HuH-7.5 (cell line): ENCODE results near the gene CERCAM.
"Not testable (repeated sequence)": the region's sequence is repeated elsewhere in the genome, so short reads cannot be mapped to it uniquely, and the experiment has no call there.

ENCODE experiments used
- DNase-seq: peaks from one replicate; pipeline ENCODE4 v3.0.0; 2011; ENCODE audit warnings: low spot score

Gene CERCAM

GRCh38 chr9:128393145-128393775 is 27.4 kb upstream of the CERCAM start:
- DNase-seq: no peak

GRCh38 chr9:128393970-128394369 is 26.7 kb upstream of the CERCAM start:
- no peak for DNase-seq

GRCh38 chr9:128394379-128395168 is 26.1 kb upstream of the CERCAM start:
- DNase-seq: no peak

- no peak for DNase-seq
These were observed 23.6 kb upstream of the CERCAM start for GRCh38 chr9:128396970-128397613.

GRCh38 chr9:128397831-128398230 is 22.8 kb upstream of the CERCAM start:
- no peak for DNase-seq

GRCh38 chr9:128399861-128400260 is 20.8 kb upstream of the CERCAM start:
- DNase-seq: no peak

GRCh38 chr9:128404560-128404959 is 16.1 kb upstream of the CERCAM start:
- no peak for DNase-seq

GRCh38 chr9:128405077-128405779 is 15.4 kb upstream of the CERCAM start:
- DNase-seq: no peak

- no peak for DNase-seq
These were observed 14.9 kb upstream of the CERCAM start for GRCh38 chr9:128405780-128406171.

- no peak for DNase-seq
These were observed 13.7 kb upstream of the CERCAM start for GRCh38 chr9:128406848-128407391.

GRCh38 chr9:128408963-128409431 is 11.7 kb upstream of the CERCAM start:
- no peak for DNase-seq

- no peak for DNase-seq
These were observed 11.2 kb upstream of the CERCAM start for GRCh38 chr9:128409450-128409849.

GRCh38 chr9:128409978-128410377 is 10.7 kb upstream of the CERCAM start:
- peak; percentile 56 for DNase-seq

- DNase-seq: no peak
These were observed 9.1 kb upstream of the CERCAM start for GRCh38 chr9:128411364-128412119.

- DNase-seq: peak; percentile 54
These were observed 8.4 kb upstream of the CERCAM start for GRCh38 chr9:128412120-128412790.

- DNase-seq: not testable (repeated sequence)
These were observed 6.9 kb upstream of the CERCAM start for GRCh38 chr9:128413728-128414127.

- peak; percentile 62 for DNase-seq
These were observed 6.2 kb upstream of the CERCAM start for GRCh38 chr9:128414461-128414860.

- DNase-seq: no peak
These were observed 5.4 kb upstream of the CERCAM start for GRCh38 chr9:128415281-128415680.

GRCh38 chr9:128416014-128416413 is 4.6 kb upstream of the CERCAM start:
- no peak for DNase-seq

GRCh38 chr9:128416432-128417019 is 4.1 kb upstream of the CERCAM start:
- DNase-seq: no peak
